K562 (cell line): ENCODE data around the gene NECTIN2. TPM values are rescaled to one million over a fixed set of nuclear protein-coding genes. Genes with fewer than 3 reads are reported as not detected.

Experiments used
- ATF7 ChIP-seq: fragments of 450-650 bp; IDR thresholded peaks from 2 replicates; pipeline ENCODE4 v1.7.1; 2014; ENCODE audit warnings: mild to moderate bottlenecking, moderate library complexity
- CHD1 ChIP-seq: fragments of 200-600 bp; sonication (generic); IDR thresholded peaks from one replicate; pipeline ENCODE4 v1.6.1; 2012; ENCODE audit warnings: mild to moderate bottlenecking, moderate library complexity, low read length, inconsistent platforms
- ELF4 ChIP-seq: fragments of 450-650 bp; formaldehyde crosslinking; IDR thresholded peaks from 2 replicates; pipeline ENCODE4 v1.4.0; 2022; ENCODE audit warnings: missing genetic modification characterization
- GATAD2A ChIP-seq: fragments of 450-650 bp; IDR thresholded peaks from 2 replicates; pipeline ENCODE4 v1.6.1; 2017
- HDAC1 ChIP-seq, 2 experiments: fragments of 450-650 bp; IDR thresholded peaks; 2 replicates each; pipeline ENCODE4 v1.6.1; 2016 to 2017; ENCODE audit warnings: inconsistent platforms in 1 of 2, mild to moderate bottlenecking in 1 of 2, moderate library complexity in 1 of 2
- HMBOX1 ChIP-seq: sonication (generic); IDR thresholded peaks from 2 replicates; pipeline ENCODE4 v1.6.1; 2016
- KDM1A ChIP-seq, 2 experiments: fragments of 450-650 bp; IDR thresholded peaks; 2 replicates each; pipeline ENCODE4 v1.6.1; 2016; ENCODE audit warnings: mild to moderate bottlenecking in 2 of 2
- KDM5B ChIP-seq: fragments of 200-600 bp; sonication (generic); IDR thresholded peaks from 2 replicates; pipeline ENCODE4 v1.6.1; 2012; ENCODE audit warnings: low read depth, mild to moderate bottlenecking, moderate library complexity, low read length, control low read depth, inconsistent platforms; ENCODE audit not compliant: insufficient replicate concordance
- MTA3 ChIP-seq: fragments of 450-650 bp; formaldehyde crosslinking; IDR thresholded peaks from 2 replicates; pipeline ENCODE4 v1.6.1; 2017; ENCODE audit warnings: mild to moderate bottlenecking, borderline replicate concordance
- NFATC3 ChIP-seq: fragments of 450-650 bp; IDR thresholded peaks from 2 replicates; pipeline ENCODE4 v1.6.1; 2017; ENCODE audit warnings: mild to moderate bottlenecking
- NRF1 ChIP-seq, 2 experiments: fragments of 450-650 bp; IDR thresholded peaks in 1 of 2; conservative IDR thresholded peaks in 1 of 2; 2 replicates each; pipeline ENCODE4 v1.6.1; 2014; ENCODE audit warnings: mild to moderate bottlenecking in 2 of 2
- RAD51 ChIP-seq: fragments of 450-650 bp; IDR thresholded peaks from 2 replicates; pipeline ENCODE4 v1.7.1; 2016; ENCODE audit warnings: low read depth, mild to moderate bottlenecking, borderline replicate concordance
- RBM22 ChIP-seq: fragments of 200-400 bp; formaldehyde crosslinking; IDR thresholded peaks from 2 replicates; pipeline ENCODE4 v1.6.1; 2018; ENCODE audit warnings: low read length, low read depth; ENCODE audit not compliant: poor library complexity, severe bottlenecking
- RREB1 ChIP-seq: fragments of 250-450 bp; sonication (Bioruptor Pico); IDR thresholded peaks from 2 replicates; pipeline ENCODE4 v1.4.0; 2020
- TAF7 ChIP-seq: fragments of 450-650 bp; IDR thresholded peaks from 2 replicates; pipeline ENCODE4 v1.6.1; 2016; ENCODE audit warnings: missing genetic modification characterization, missing compliant biosample characterization
- TBP ChIP-seq: optimal IDR thresholded peaks from 2 replicates; pipeline ENCODE3; 2011; ENCODE audit warnings: low read depth, low read length, improper control_type of control experiment
- TFAP4 ChIP-seq: sonication (generic); formaldehyde crosslinking; IDR thresholded peaks from 2 replicates; pipeline ENCODE4 v1.8.0; 2022; ENCODE audit warnings: missing genetic modification reagents, mild to moderate bottlenecking, moderate library complexity, borderline replicate concordance
- ZBTB17 ChIP-seq: fragments of 450-650 bp; formaldehyde crosslinking; IDR thresholded peaks from 2 replicates; pipeline ENCODE4 v1.4.0; 2020; ENCODE audit warnings: mild to moderate bottlenecking
- ZBTB7A ChIP-seq: IDR thresholded peaks from 2 replicates; pipeline ENCODE4 v1.6.1; 2011; ENCODE audit warnings: low read depth, mild to moderate bottlenecking, low read length, moderate library complexity, borderline replicate concordance; ENCODE audit not compliant: control insufficient read depth
- polyA plus RNA-seq, 8 experiments: library from polyadenylated mRNA; depleted of rRNA in 4 of 8; stranded (reverse) in 5 of 8; unstranded in 3 of 8; fragments of >200 nt; fragmentation: Nextera tagmentation in 2 of 8; fragmentation: Illumina TruSeq in 1 of 8; extraction: Ambion mirVana in 2 of 8; extraction: Trizol in 1 of 8; gene quantifications; 2 replicates each; pipeline versions ENCODE4 v1.2.1 to v1.2.3, GENCODE V29; 2011 to 2014; ENCODE audit warnings: inconsistent platforms in 1 of 8, missing spikeins in 1 of 8
- total RNA-seq, 7 experiments: library from RNA; depleted of rRNA in 6 of 7; stranded (reverse); fragments of >200 nt in 6 of 7; fragmentation: Illumina TruSeq in 2 of 7; extraction: Trizol in 2 of 7; gene quantifications; 2 replicates each; pipeline versions ENCODE4 v1.2.1 to v1.2.3, GENCODE V29; 2011 to 2021; ENCODE audit warnings: low replicate concordance in 1 of 7

The NECTIN2 gene
- total and polyA plus RNA-seq, 9 of the 15 experiments (the other 6 are each of a cell fraction or from before 2014, with no cell fraction given) = 3.9 to 94.9 (median 34.9) TPM

- TF ChIP-seq NRF1 (conservative IDR thresholded peaks at IDR 0.05 in 1 of 2, IDR thresholded peaks at IDR 0.05 in 1 of 2) (no peak), HMBOX1 (no peak), HDAC1 (IDR thresholded peaks at IDR 0.05) (0 out of 4 replicates have a peak, but pooled peaks of 1 of the 2 experiments have one; percentile 7), ELF4 (CRISPR knock-in tag) (no peak), RREB1 (CRISPR knock-in tag) (no peak), ZBTB17 (CRISPR knock-in tag) (0 out of 2 replicates have a peak, but pooled peaks have one; percentile 25), NFATC3 (no peak), RBM22 (peak; percentile 37), TBP (peak; percentile 48), KDM5B (peak; percentile 73), ATF7 (0 out of 2 replicates have a peak, but pooled peaks have one; percentile 24), RAD51 (0 out of 2 replicates have a peak, but pooled peaks have one; percentile 7), KDM1A (IDR thresholded peaks at IDR 0.05) (peak in 1 of 2 experiments; percentile 53; a peak in 1 of 4 replicates), MTA3 (no peak), TAF7 (tag) (peak; percentile 53; the same call in 1 of the 2 replicates), TFAP4 (peak; percentile 18; the same call in 1 of the 2 replicates), GATAD2A (0 out of 2 replicates have a peak, but pooled peaks have one; percentile 16), CHD1 (peak; percentile 30), ZBTB7A (peak; percentile 69; the same call in 1 of the 2 replicates)
These were observed 59.5 kb downstream of the NECTIN2 start, which contains the start of gene APOE (continued) for GRCh38 chr19:44905437-44906160.
